Astrocyte (in vitro differentiated cells and primary cell): ENCODE measurements around the gene ADORA1.

ENCODE experiments used
- CTCF ChIP-seq: IDR thresholded peaks from 2 replicates; pipeline ENCODE4 v1.5.1; 2011; ENCODE audit warnings: low read depth, mild to moderate bottlenecking, inconsistent platforms, low read length, moderate library complexity; ENCODE audit not compliant: insufficient read depth
- EZH2 ChIP-seq: IDR thresholded peaks from 2 replicates; pipeline ENCODE4 v1.6.1; 2012; ENCODE audit warnings: mild to moderate bottlenecking, low read length, inconsistent platforms; ENCODE audit not compliant: insufficient read depth

GRCh38 chr1:203083463-203083921, 44.0 kb upstream of the ADORA1 start:
- TF ChIP-seq CTCF = no peak
- no peak for TF ChIP-seq EZH2
